HepG2 (cell line): ENCODE results near the gene MTMR6. TPM values are rescaled to one million over a fixed set of nuclear protein-coding genes. Genes with fewer than 3 reads are reported as not detected.

Experiments
- ARNTL ChIP-seq: sonication (generic); formaldehyde crosslinking; IDR thresholded peaks from 2 replicates; pipeline ENCODE4 v1.4.0; 2020; ENCODE audit warnings: mild to moderate bottlenecking, missing genetic modification reagents
- ELF4 ChIP-seq: sonication (generic); formaldehyde crosslinking; IDR thresholded peaks from 2 replicates; pipeline ENCODE4 v1.5.0; 2020; ENCODE audit warnings: missing genetic modification reagents, mild to moderate bottlenecking, moderate library complexity, borderline replicate concordance
- IKZF1 ChIP-seq: fragments of 450-650 bp; IDR thresholded peaks from 2 replicates; pipeline ENCODE4 v1.7.1; 2016
- MED8 ChIP-seq: sonication (generic); formaldehyde crosslinking; IDR thresholded peaks from 2 replicates; pipeline ENCODE4 v1.8.1; 2023; ENCODE audit warnings: mild to moderate bottlenecking, missing genetic modification reagents; ENCODE audit not compliant: insufficient replicate concordance
- NR2F2 ChIP-seq: IDR thresholded peaks from 2 replicates; pipeline ENCODE4 v1.6.1; 2012; ENCODE audit warnings: low read depth, inconsistent platforms, borderline replicate concordance
- PHF20 ChIP-seq: sonication (generic); formaldehyde crosslinking; IDR thresholded peaks from 2 replicates; pipeline ENCODE4 v1.5.0; 2020; ENCODE audit warnings: mild to moderate bottlenecking, missing genetic modification reagents
- RFX5 ChIP-seq: IDR thresholded peaks from 2 replicates; pipeline ENCODE4 v1.6.1; 2011; ENCODE audit warnings: low read depth, low read length, improper control_type of control experiment
- STAG1 ChIP-seq: sonication (generic); formaldehyde crosslinking; IDR thresholded peaks from 2 replicates; pipeline ENCODE4 v1.4.0; 2020; ENCODE audit warnings: missing genetic modification reagents
- ZFP1 ChIP-seq: IDR thresholded peaks from 2 replicates; pipeline ENCODE4 v1.6.1; 2016
- ZNF263 ChIP-seq: sonication (generic); formaldehyde crosslinking; IDR thresholded peaks from 2 replicates; pipeline ENCODE4 v1.4.0; 2020; ENCODE audit warnings: missing genetic modification reagents
- ZNF331 ChIP-seq: sonication (generic); formaldehyde crosslinking; IDR thresholded peaks from 2 replicates; pipeline ENCODE4 v1.4.0; 2020; ENCODE audit warnings: missing genetic modification reagents
- ZNF430 ChIP-seq: sonication (generic); formaldehyde crosslinking; IDR thresholded peaks from 2 replicates; pipeline ENCODE4 v1.9.0; 2021; ENCODE audit warnings: mild to moderate bottlenecking, missing genetic modification reagents
- ZSCAN9 ChIP-seq: IDR thresholded peaks from 2 replicates; pipeline ENCODE4 v1.6.1; 2016; ENCODE audit warnings: borderline replicate concordance
- polyA plus RNA-seq, 8 experiments: library from polyadenylated mRNA; depleted of rRNA in 3 of 8; stranded (reverse) in 7 of 8; unstranded in 1 of 8; fragments of >200 nt; fragmentation: Illumina TruSeq in 4 of 8; extraction: Trizol in 4 of 8; gene quantifications; 2 replicates each; pipeline versions ENCODE4 v1.2.1 to v1.2.3, GENCODE V29; 2011 to 2016; ENCODE audit warnings: low read depth in 4 of 8, missing spikeins in 1 of 8, mixed read lengths in 1 of 8; ENCODE audit not compliant: insufficient read depth in 1 of 8
- total RNA-seq, 5 experiments: library from RNA; depleted of rRNA; stranded (reverse); fragments of >200 nt; fragmentation: Illumina TruSeq; extraction: Trizol; gene quantifications; 2 replicates each; pipeline ENCODE4 v1.2.3, GENCODE V29; 2016; ENCODE audit warnings: low read depth in 1 of 5
- TF ChIP-seq, protein P1 (sequence below): sonication (generic); formaldehyde crosslinking; conservative IDR thresholded peaks from 2 replicates; pipeline ENCODE4 v1.5.0; 2020; ENCODE audit warnings: missing genetic modification reagents
- TF ChIP-seq, protein P2 (sequence below): sonication (generic); formaldehyde crosslinking; IDR thresholded peaks from 2 replicates; pipeline ENCODE4 v1.4.0; 2020; ENCODE audit warnings: missing genetic modification reagents
- TF ChIP-seq, protein P3 (sequence below): sonication (generic); formaldehyde crosslinking; IDR thresholded peaks from one replicate; pipeline ENCODE4 v1.5.1; 2020; ENCODE audit warnings: mild to moderate bottlenecking, missing genetic modification reagents; ENCODE audit errors: not compliant biosample characterization

The MTMR6 gene
- total and polyA plus RNA-seq, 2 of the 13 experiments (the other 11 are each of a cell fraction or from before 2014, with no cell fraction given), result 3.4 to 7.8 TPM

GRCh38 chr13:25286969-25287961 lies at the start of gene MTMR6 (continued):
- TF ChIP-seq PHF20, result peak; percentile 66
- peak; percentile 29; the same call in 1 of the 2 replicates for TF ChIP-seq STAG1 (CRISPR knock-in tag)
- TF ChIP-seq, protein P1, sequence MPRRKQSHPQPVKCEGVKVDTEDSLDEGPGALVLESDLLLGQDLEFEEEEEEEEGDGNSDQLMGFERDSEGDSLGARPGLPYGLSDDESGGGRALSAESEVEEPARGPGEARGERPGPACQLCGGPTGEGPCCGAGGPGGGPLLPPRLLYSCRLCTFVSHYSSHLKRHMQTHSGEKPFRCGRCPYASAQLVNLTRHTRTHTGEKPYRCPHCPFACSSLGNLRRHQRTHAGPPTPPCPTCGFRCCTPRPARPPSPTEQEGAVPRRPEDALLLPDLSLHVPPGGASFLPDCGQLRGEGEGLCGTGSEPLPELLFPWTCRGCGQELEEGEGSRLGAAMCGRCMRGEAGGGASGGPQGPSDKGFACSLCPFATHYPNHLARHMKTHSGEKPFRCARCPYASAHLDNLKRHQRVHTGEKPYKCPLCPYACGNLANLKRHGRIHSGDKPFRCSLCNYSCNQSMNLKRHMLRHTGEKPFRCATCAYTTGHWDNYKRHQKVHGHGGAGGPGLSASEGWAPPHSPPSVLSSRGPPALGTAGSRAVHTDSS (CRISPR knock-in tag), result no peak
- TF ChIP-seq IKZF1, result no peak
- no peak for TF ChIP-seq ELF4
- TF ChIP-seq ZNF430 (CRISPR knock-in tag), result peak; percentile 88
- TF ChIP-seq MED8 (CRISPR knock-in tag), result no peak
- no peak for TF ChIP-seq ZSCAN9
- 0 out of 2 replicates have a peak, but pooled peaks have one; percentile 36 for TF ChIP-seq ARNTL (CRISPR knock-in tag)
- no peak for TF ChIP-seq NR2F2
- TF ChIP-seq ZNF263 (CRISPR knock-in tag), result no peak
- TF ChIP-seq ZNF331 (CRISPR knock-in tag), result peak; percentile 58
- TF ChIP-seq, protein P2, sequence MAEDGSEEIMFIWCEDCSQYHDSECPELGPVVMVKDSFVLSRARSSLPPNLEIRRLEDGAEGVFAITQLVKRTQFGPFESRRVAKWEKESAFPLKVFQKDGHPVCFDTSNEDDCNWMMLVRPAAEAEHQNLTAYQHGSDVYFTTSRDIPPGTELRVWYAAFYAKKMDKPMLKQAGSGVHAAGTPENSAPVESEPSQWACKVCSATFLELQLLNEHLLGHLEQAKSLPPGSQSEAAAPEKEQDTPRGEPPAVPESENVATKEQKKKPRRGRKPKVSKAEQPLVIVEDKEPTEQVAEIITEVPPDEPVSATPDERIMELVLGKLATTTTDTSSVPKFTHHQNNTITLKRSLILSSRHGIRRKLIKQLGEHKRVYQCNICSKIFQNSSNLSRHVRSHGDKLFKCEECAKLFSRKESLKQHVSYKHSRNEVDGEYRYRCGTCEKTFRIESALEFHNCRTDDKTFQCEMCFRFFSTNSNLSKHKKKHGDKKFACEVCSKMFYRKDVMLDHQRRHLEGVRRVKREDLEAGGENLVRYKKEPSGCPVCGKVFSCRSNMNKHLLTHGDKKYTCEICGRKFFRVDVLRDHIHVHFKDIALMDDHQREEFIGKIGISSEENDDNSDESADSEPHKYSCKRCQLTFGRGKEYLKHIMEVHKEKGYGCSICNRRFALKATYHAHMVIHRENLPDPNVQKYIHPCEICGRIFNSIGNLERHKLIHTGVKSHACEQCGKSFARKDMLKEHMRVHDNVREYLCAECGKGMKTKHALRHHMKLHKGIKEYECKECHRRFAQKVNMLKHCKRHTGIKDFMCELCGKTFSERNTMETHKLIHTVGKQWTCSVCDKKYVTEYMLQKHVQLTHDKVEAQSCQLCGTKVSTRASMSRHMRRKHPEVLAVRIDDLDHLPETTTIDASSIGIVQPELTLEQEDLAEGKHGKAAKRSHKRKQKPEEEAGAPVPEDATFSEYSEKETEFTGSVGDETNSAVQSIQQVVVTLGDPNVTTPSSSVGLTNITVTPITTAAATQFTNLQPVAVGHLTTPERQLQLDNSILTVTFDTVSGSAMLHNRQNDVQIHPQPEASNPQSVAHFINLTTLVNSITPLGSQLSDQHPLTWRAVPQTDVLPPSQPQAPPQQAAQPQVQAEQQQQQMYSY, result no peak
- TF ChIP-seq, protein P3, sequence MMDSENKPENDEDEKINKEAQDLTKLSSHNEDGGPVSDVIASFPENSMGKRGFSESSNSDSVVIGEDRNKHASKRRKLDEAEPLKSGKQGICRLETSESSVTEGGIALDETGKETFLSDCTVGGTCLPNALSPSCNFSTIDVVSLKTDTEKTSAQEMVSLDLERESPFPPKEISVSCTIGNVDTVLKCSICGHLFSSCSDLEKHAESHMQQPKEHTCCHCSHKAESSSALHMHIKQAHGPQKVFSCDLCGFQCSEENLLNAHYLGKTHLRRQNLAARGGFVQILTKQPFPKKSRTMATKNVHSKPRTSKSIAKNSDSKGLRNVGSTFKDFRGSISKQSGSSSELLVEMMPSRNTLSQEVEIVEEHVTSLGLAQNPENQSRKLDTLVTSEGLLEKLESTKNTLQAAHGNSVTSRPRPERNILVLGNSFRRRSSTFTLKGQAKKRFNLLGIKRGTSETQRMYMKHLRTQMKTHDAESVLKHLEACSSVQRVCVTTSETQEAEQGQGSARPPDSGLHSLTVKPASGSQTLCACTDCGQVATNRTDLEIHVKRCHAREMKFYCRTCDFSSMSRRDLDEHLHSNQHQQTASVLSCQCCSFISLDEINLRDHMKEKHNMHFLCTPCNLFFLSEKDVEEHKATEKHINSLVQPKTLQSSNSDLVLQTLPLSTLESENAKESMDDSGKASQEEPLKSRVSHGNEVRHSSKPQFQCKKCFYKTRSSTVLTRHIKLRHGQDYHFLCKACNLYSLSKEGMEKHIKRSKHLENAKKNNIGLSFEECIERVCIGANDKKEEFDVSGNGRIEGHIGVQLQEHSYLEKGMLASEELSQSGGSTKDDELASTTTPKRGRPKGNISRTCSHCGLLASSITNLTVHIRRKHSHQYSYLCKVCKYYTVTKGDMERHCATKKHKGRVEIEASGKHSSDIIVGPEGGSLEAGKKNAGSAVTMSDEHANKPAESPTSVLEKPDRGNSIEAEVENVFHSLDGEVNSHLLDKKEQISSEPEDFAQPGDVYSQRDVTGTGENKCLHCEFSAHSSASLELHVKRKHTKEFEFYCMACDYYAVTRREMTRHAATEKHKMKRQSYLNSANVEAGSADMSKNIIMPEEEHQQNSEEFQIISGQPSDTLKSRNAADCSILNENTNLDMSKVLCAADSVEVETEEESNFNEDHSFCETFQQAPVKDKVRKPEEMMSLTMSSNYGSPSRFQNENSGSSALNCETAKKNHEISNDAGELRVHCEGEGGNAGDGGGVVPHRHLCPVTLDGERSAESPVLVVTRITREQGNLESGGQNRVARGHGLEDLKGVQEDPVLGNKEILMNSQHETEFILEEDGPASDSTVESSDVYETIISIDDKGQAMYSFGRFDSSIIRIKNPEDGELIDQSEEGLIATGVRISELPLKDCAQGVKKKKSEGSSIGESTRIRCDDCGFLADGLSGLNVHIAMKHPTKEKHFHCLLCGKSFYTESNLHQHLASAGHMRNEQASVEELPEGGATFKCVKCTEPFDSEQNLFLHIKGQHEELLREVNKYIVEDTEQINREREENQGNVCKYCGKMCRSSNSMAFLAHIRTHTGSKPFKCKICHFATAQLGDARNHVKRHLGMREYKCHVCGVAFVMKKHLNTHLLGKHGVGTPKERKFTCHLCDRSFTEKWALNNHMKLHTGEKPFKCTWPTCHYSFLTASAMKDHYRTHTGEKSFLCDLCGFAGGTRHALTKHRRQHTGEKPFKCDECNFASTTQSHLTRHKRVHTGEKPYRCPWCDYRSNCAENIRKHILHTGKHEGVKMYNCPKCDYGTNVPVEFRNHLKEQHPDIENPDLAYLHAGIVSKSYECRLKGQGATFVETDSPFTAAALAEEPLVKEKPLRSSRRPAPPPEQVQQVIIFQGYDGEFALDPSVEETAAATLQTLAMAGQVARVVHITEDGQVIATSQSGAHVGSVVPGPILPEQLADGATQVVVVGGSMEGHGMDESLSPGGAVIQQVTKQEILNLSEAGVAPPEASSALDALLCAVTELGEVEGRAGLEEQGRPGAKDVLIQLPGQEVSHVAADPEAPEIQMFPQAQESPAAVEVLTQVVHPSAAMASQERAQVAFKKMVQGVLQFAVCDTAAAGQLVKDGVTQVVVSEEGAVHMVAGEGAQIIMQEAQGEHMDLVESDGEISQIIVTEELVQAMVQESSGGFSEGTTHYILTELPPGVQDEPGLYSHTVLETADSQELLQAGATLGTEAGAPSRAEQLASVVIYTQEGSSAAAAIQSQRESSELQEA (CRISPR knock-in tag), result peak; percentile 53
- TF ChIP-seq ZFP1 (CRISPR knock-in tag), result 0 out of 2 replicates have a peak, but pooled peaks have one; percentile 33
- TF ChIP-seq RFX5, result no peak
